Tibial nerve (tissue), 4 donors: ENCODE data around the gene GDF11. TPM values are rescaled to one million over a fixed set of nuclear protein-coding genes. Genes with fewer than 3 reads are reported as not detected.

Experiments
- DNase-seq, 2 donors: peaks; one replicate each; pipeline ENCODE4 v3.0.0-alpha.2; 2019; ENCODE audit warnings: low spot score in 2 of 2
- H3K27ac ChIP-seq, 4 donors: fragments of 200-600 bp; sonication (generic) in 3 of 4; one replicate each; pipeline ENCODE4 v1.5.1; 2017 to 2019; ENCODE audit warnings: mild to moderate bottlenecking in 1 of 4
- H3K27me3 ChIP-seq, 2 donors: fragments of 200-600 bp; sonication (generic) in 1 of 2; one replicate each; pipeline versions ENCODE4 v1.5.1 to v1.6.0; 2017 to 2019
- H3K36me3 ChIP-seq, 3 donors: fragments of 200-600 bp; sonication (generic); one replicate each; pipeline ENCODE4 v1.5.1; 2018 to 2019
- H3K4me1 ChIP-seq, 4 donors: fragments of 200-600 bp; sonication (generic) in 3 of 4; one replicate each; pipeline ENCODE4 v1.5.1; 2017 to 2019
- H3K4me3 ChIP-seq, 4 donors: fragments of 200-600 bp; sonication (generic) in 3 of 4; one replicate each; pipeline ENCODE4 v1.5.1; 2017 to 2019; ENCODE audit warnings: mild to moderate bottlenecking in 1 of 4, moderate library complexity in 1 of 4
- H3K9me3 ChIP-seq, 4 donors: fragments of 200-600 bp; sonication (generic) in 3 of 4; one replicate each; pipeline ENCODE4 v1.5.1; 2017 to 2019
- EP300 ChIP-seq, 2 donors: sonication (generic); formaldehyde crosslinking; IDR thresholded peaks; one replicate each; pipeline ENCODE4 v1.6.1; 2017; ENCODE audit warnings: antibody characterized with exemption in 2 of 2, mild to moderate bottlenecking in 1 of 2
- POLR2A ChIP-seq, 2 donors: fragments of 450-650 bp; IDR thresholded peaks; one replicate each; pipeline ENCODE4 v1.6.1; 2017; ENCODE audit warnings: antibody characterized with exemption in 2 of 2, mild to moderate bottlenecking in 2 of 2, moderate library complexity in 2 of 2
- WGBS, 2 donors: methylation state at CpG; one replicate each; pipeline ENCODE4 v1.1.5; 2018; 5-methylcytosine and 5-hydroxymethylcytosine counted together
- total RNA-seq, 4 donors: library from RNA; depleted of rRNA; stranded (reverse); fragments of >200 nt; gene quantifications; one replicate each; pipeline ENCODE4 v1.1.0, GENCODE V29; 2016
- TF ChIP-seq, protein P1 (sequence below), 5 experiments: fragments of 200-600 bp in 3 of 5; fragments of 450-650 bp in 2 of 5; sonication (generic) in 3 of 5; IDR thresholded peaks; one replicate each; pipeline ENCODE4 v1.5.1; 2016 to 2019; ENCODE audit warnings: antibody characterized with exemption in 5 of 5, mild to moderate bottlenecking in 3 of 5, moderate library complexity in 2 of 5

Gene GDF11
- total RNA-seq, 4 donors from 2014 or later: 1.8 to 5.7 (median 4.0) TPM

DNA sequence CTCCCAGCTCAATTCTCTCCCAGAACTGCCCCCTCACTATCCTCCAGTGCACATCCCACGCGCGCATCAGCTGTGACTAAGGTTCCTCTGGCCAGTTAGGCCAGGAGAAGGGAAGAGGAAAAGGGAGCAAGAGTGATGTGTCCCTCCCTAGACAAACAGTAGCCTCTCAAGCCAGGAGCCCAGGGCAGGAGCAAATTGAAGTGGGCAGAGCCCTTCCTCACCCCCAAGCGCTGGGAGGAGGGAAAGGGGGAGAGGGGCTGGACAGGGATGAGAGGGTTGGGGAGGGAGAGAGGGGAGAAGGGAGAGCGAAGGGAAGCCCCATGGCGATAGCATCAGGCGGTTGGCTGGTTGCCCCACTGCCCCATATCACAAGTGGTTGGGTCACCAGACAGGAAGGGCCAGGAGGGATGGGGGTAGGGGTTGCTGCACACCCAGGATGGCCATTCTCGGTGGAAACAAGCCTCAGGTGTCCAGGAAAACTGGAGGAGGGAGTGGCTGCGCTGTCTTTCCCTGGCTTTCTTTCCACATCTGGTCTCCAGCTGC is 15.2 kb upstream of the GDF11 start:
- DNase-seq: peak in 1 of 2 donors; percentile 75
- Histone ChIP-seq H3K27me3 (no peaks in the 10 kb centered on the region), H3K4me3 (peak overlapping the region; percentile 68 to 90 (median 78)), H3K9me3 (no peaks in the 10 kb centered on the region), H3K4me1 (peaks cover 0 to 72% (median 45%) of the 10 kb centered on the region in 4 donors), H3K36me3 (peaks cover 0 to 45% (median 6%) of the 10 kb centered on the region in 3 donors), H3K27ac (peak overlapping the region; percentile 94 to 100 (median 98))
- no peak for TF ChIP-seq EP300 (IDR thresholded peaks at IDR 0.05)
- TF ChIP-seq, protein P1, sequence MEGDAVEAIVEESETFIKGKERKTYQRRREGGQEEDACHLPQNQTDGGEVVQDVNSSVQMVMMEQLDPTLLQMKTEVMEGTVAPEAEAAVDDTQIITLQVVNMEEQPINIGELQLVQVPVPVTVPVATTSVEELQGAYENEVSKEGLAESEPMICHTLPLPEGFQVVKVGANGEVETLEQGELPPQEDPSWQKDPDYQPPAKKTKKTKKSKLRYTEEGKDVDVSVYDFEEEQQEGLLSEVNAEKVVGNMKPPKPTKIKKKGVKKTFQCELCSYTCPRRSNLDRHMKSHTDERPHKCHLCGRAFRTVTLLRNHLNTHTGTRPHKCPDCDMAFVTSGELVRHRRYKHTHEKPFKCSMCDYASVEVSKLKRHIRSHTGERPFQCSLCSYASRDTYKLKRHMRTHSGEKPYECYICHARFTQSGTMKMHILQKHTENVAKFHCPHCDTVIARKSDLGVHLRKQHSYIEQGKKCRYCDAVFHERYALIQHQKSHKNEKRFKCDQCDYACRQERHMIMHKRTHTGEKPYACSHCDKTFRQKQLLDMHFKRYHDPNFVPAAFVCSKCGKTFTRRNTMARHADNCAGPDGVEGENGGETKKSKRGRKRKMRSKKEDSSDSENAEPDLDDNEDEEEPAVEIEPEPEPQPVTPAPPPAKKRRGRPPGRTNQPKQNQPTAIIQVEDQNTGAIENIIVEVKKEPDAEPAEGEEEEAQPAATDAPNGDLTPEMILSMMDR (IDR thresholded peaks at IDR 0.05): no peak
- no peak for TF ChIP-seq POLR2A (IDR thresholded peaks at IDR 0.05)
- WGBS, 2 donors: 1 to 4% methylated on average over 9 of the region's 9 CpGs

DNA sequence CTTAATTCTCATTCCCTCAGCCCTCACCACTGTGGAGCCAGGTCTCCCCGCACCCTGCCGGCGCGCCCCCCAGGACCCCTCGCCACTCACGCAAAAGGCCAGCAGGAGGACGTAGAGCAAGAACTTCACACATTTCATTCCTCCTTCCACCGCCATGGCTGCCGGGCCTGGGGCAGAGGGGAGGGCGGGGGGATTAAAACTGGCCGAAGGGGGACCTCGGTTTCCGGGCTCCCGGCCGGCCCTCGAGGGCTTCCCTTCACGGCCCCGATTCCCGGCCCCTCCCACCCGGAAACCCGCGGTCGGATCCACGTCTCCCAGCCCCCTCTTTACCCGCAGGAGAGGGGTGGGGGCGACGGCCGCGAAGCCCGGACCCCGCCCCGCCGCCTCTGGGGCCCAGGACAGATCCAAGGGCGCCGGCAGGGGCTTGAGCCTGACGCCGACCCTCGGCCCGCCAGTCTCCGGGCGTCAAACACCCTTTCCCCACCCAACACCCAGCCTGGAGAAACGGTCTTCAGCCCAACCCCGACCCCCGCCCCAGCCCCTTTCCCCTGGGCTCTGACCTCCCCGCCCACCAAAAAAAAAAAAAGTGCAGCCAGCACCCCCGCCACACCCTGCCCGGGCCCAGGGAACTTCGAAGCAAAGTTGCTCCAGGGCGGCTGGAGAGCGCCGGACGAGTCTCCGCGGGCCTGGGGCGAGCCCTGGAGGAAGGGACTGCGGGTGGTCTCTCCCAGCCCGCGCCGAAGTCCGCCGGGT is 14.6 kb upstream of the GDF11 start:
- TF ChIP-seq EP300 (IDR thresholded peaks at IDR 0.05) (peak; percentile 16 to 48), POLR2A (IDR thresholded peaks at IDR 0.05) (no peak)
- TF ChIP-seq, protein P1 (IDR thresholded peaks at IDR 0.05): peak in 1 of 5 experiments; percentile 28
- Histone ChIP-seq H3K9me3 (no peaks in the 10 kb centered on the region), H3K4me1 (peaks cover 0 to 66% (median 45%) of the 10 kb centered on the region in 4 donors), H3K27me3 (no peaks in the 10 kb centered on the region), H3K36me3 (peaks cover 0 to 39% (median 6%) of the 10 kb centered on the region in 3 donors), H3K27ac (peak overlapping the region; percentile 94 to 100 (median 98)), H3K4me3 (peak overlapping the region; percentile 68 to 90 (median 78))
- WGBS, 2 donors: 1% methylated on average over 15 to 60 of the region's 61 CpGs
- DNase-seq: peak; percentile 67 to 76

DNA sequence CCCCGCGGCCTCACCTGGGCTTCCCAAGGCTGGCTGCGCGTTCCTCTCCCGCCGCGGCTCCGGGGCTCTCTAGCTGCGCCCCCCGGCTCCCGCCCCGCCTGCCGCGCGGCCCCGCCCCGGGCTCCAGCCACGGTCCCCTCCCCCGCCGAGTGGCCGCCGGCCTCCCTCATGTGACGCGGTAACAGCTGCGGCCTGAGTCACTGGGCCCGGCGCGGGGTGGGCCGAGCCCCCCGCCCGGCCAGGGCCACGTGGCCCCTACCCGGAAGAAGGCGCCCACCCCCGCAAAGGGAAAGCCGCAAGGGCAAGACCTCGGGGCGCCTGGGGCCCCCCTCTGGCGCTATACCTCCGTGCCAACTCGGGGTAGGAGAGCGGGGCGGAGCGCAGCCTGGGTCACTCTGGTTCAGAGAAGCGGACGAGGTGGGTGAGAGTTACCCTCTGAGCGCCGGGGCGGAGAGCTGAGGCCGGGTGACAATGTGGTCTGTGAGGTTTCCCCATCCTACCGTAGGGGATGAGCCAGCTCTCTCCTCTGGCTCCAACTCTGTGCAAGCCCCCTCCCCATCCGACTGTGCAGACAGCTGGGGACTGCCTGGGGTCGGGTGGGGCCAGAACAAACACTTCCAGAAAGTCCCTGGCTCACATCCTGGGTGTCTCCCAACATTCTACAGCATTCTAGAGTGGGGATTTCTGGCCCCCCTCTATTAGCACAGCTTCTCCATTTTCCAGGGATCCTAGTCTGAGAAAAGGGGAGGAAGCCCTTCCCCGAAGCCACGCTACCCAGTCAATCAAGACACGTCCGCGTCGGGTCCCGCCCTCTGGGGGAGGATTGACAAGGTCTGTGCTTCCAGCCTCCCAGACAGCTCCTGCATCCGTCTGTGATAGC is 13.7 kb upstream of the GDF11 start, which contains the start of gene CD63:
TSS of gene CD63 (minus strand) at position 71 of the 880 bp plus-strand sequence. CDS start 668 bp downstream, outside the sequence.
- peak; percentile 90 to 93 for DNase-seq
- H3K27ac ChIP-seq: peak within 1 kb of the TSS; percentile 94 to 100 (median 98)
- peak; percentile 65 to 91 for TF ChIP-seq EP300 (IDR thresholded peaks at IDR 0.05)
- TF ChIP-seq, protein P1 (IDR thresholded peaks at IDR 0.05): peak in 2 of 5 experiments; percentile 20 to 22
- TF ChIP-seq POLR2A (IDR thresholded peaks at IDR 0.05): peak; percentile 89 to 90
- no peaks in the 10 kb centered on the region for H3K9me3 ChIP-seq
- WGBS, 2 donors: 0% methylated on average over 20 to 31 of the region's 61 CpGs
- H3K4me3 ChIP-seq: peak within 1 kb of the TSS; percentile 68 to 90 (median 78)
- H3K27me3 ChIP-seq: no peaks in the 10 kb centered on the region
- H3K4me1 ChIP-seq: peaks cover 0 to 58% (median 39%) of the 10 kb centered on the region in 4 donors
- H3K36me3 ChIP-seq: peaks cover 0 to 30% (median 6%) of the 10 kb centered on the region in 3 donors

DNA sequence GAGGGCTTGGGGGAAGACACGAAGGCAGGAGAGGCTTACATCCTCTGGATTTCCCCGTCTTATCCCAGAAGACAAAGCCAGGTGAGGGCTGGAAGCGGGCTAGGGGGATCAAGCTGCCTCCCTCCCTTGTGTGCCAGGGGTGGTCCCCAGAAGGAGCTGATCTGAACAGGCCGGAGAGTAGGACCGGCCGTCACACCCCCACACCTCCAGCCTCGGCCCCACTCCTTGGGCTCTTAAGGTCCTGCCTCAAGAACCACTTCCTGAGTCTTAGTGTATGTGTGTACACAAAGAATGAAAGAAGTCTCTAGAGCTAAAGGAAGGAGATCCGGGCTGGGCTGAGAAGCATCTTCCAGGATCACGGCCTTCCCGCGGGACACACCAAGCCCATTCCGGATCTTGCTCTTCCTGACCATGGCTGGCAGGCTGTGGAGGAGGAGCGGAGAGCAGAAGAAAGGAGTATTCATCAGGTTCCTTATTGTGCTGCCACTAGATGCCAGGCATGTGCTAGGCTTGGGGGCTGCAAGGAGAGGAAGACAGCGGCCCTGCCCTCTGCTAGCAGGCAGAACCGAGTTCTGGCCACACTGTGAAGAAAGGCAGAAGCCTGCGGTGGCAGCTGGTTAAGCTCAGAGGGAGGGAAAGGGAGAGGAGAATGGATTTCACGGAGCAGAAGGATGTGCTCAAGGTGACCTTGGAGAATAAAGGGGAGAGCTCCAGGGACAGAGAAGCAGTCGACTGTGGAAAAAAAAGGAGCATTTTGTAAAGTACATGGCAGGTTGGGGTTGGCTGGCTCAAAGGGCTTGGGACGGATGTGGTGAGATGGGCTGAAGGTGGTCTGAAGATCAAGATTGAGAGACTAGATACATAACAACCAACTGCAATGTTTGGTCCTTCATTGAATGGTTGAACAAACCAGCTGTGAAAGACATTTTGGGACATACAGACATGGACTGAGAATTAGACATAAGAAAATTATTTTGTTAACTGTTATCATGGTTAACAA is 12.8 kb upstream of the GDF11 start:
- peaks cover 0 to 48% (median 34%) of the 10 kb centered on the region in 4 donors for H3K4me1 ChIP-seq
- no peaks in the 10 kb centered on the region for H3K9me3 ChIP-seq
- TF ChIP-seq, protein P1 (IDR thresholded peaks at IDR 0.05): peak in 1 of 5 experiments; percentile 14
- TF ChIP-seq POLR2A (IDR thresholded peaks at IDR 0.05) (no peak), EP300 (IDR thresholded peaks at IDR 0.05) (peak in 1 of 2 donors; percentile 27)
- peak in 1 of 2 donors; percentile 59 for DNase-seq
- peak overlapping the region; percentile 68 to 87 (median 71) for H3K4me3 ChIP-seq
- WGBS, 2 donors: 3 to 4% methylated on average over 18 to 19 of the region's 19 CpGs
- peaks cover 0 to 21% (median 5%) of the 10 kb centered on the region in 3 donors for H3K36me3 ChIP-seq
- peak overlapping the region; percentile 94 to 100 (median 98) for H3K27ac ChIP-seq
- H3K27me3 ChIP-seq: no peaks in the 10 kb centered on the region
